HL-60 (cell line): ENCODE data around the gene ANKRD18A.
"Not testable (repeated sequence)": the region's sequence is repeated elsewhere in the genome, so short reads cannot be mapped to it uniquely, and the experiment has no call there.

Experiments
- DNase-seq, 2 experiments: peaks; one replicate each; pipeline ENCODE4 v3.0.0-alpha.2; 2010 to 2020; ENCODE audit warnings: low read depth in 1 of 2, low spot score in 1 of 2
- H3K27ac ChIP-seq: fragments of 250-450 bp; sonication (Bioruptor Pico); replicated peaks from 2 replicates; pipeline ENCODE4 v1.5.1; 2020; ENCODE audit warnings: mild to moderate bottlenecking, moderate library complexity
- H3K27me3 ChIP-seq: fragments of 250-450 bp; sonication (Bioruptor Pico); 2 replicates; pipeline ENCODE4 v1.5.1; 2021; ENCODE audit warnings: mild to moderate bottlenecking, moderate library complexity; ENCODE audit not compliant: insufficient read depth, poor library complexity, severe bottlenecking
- H3K4me3 ChIP-seq: replicated peaks from 2 replicates; pipeline ENCODE4 v1.5.1; 2011; ENCODE audit warnings: mild to moderate bottlenecking, control low read depth, low read length; ENCODE audit not compliant: insufficient read depth
- CTCF ChIP-seq: IDR thresholded peaks from one replicate; pipeline ENCODE4 v1.5.1; 2011; ENCODE audit warnings: low read length, control low read depth, inconsistent platforms; ENCODE audit not compliant: insufficient read depth
- GABPA ChIP-seq: IDR thresholded peaks from 2 replicates; pipeline ENCODE4 v1.6.1; 2012; ENCODE audit warnings: low read depth
- POLR2AphosphoS5 ChIP-seq: IDR thresholded peaks from 2 replicates; pipeline ENCODE4 v1.6.1; 2012; ENCODE audit warnings: low read depth
- REST ChIP-seq: IDR thresholded peaks from 2 replicates; pipeline ENCODE4 v1.6.1; 2012; ENCODE audit warnings: low read depth; ENCODE audit not compliant: insufficient replicate concordance
- SPI1 ChIP-seq: IDR thresholded peaks from 2 replicates; pipeline ENCODE4 v1.6.1; 2012; ENCODE audit warnings: low read depth, mild to moderate bottlenecking, borderline replicate concordance

The ANKRD18A gene

GRCh38 chr9:38619556-38620447, 594 bp downstream of the ANKRD18A start:
- peak in 1 of 2 experiments; percentile 44 for DNase-seq
- TF ChIP-seq POLR2AphosphoS5 (no peak), GABPA (no peak), SPI1 (no peak), CTCF (no peak), REST (no peak)
- H3K27me3 ChIP-seq, result no peaks in the 10 kb centered on the region
- peak overlapping the region; percentile 99 for H3K27ac ChIP-seq
- H3K4me3 ChIP-seq, result peak overlapping the region; percentile 74

- H3K27me3 ChIP-seq, DNase-seq, H3K4me3 ChIP-seq, H3K27ac ChIP-seq: not testable (repeated sequence)
Observed at GRCh38 chr9:38598029-38598745, 22.2 kb downstream of the ANKRD18A start.

- not testable (repeated sequence) for H3K27ac ChIP-seq, DNase-seq, H3K4me3 ChIP-seq
Observed at GRCh38 chr9:38595117-38595516, 25.3 kb downstream of the ANKRD18A start.

GRCh38 chr9:38591346-38592063, 28.9 kb downstream of the ANKRD18A start:
- H3K4me3 ChIP-seq, H3K27me3 ChIP-seq, H3K27ac ChIP-seq, DNase-seq: not testable (repeated sequence)

More at GRCh38 chr9:38595117-38595516, 25.3 kb downstream of the ANKRD18A start:
- H3K27me3 ChIP-seq, result not testable (repeated sequence)

GRCh38 chr9:38583765-38584164, 36.6 kb downstream of the ANKRD18A start:
- not testable (repeated sequence) for H3K27ac ChIP-seq, DNase-seq, H3K27me3 ChIP-seq, H3K4me3 ChIP-seq

GRCh38 chr9:38580112-38580511, 40.3 kb downstream of the ANKRD18A start:
- not testable (repeated sequence) for DNase-seq, H3K27ac ChIP-seq, H3K4me3 ChIP-seq, H3K27me3 ChIP-seq

GRCh38 chr9:38576181-38576580, 44.2 kb downstream of the ANKRD18A start:
- H3K4me3 ChIP-seq, DNase-seq, H3K27me3 ChIP-seq, H3K27ac ChIP-seq: not testable (repeated sequence)

GRCh38 chr9:38566048-38566447, 54.3 kb downstream of the ANKRD18A start:
- not testable (repeated sequence) for H3K27ac ChIP-seq, H3K27me3 ChIP-seq, DNase-seq, H3K4me3 ChIP-seq

GRCh38 chr9:38565178-38565577, 55.2 kb downstream of the ANKRD18A start:
- not testable (repeated sequence) for H3K27me3 ChIP-seq, H3K27ac ChIP-seq, H3K4me3 ChIP-seq, DNase-seq

GRCh38 chr9:38563911-38564310, 56.5 kb downstream of the ANKRD18A start:
- not testable (repeated sequence) for H3K27me3 ChIP-seq, H3K27ac ChIP-seq, H3K4me3 ChIP-seq, DNase-seq

- H3K27me3 ChIP-seq, H3K4me3 ChIP-seq: not testable (repeated sequence)
- peak in 1 of 2 experiments; percentile 30 for DNase-seq
- peak overlapping the region; percentile 66 for H3K27ac ChIP-seq
Observed at GRCh38 chr9:38561134-38561533, 59.3 kb downstream of the ANKRD18A start.
